BE2C (cell line): ENCODE results near the gene IL36B.

ENCODE experiments used
- DNase-seq: peaks from one replicate; pipeline ENCODE4 v3.0.0-alpha.2; 2020
- H3K27me3 ChIP-seq: fragments of 250-450 bp; sonication (Bioruptor Pico); 2 replicates; pipeline ENCODE4 v1.5.1; 2020; ENCODE audit warnings: mild to moderate bottlenecking
- H3K36me3 ChIP-seq: fragments of 250-450 bp; sonication (Bioruptor Pico); 2 replicates; pipeline ENCODE4 v1.5.1; 2020; ENCODE audit warnings: mild to moderate bottlenecking
- H3K4me1 ChIP-seq: fragments of 250-450 bp; sonication (Bioruptor Pico); 2 replicates; pipeline ENCODE4 v1.5.1; 2020
- H3K4me3 ChIP-seq: 2 replicates; pipeline ENCODE4 v1.5.1; 2011; ENCODE audit warnings: low read depth, low read length
- H3K9me3 ChIP-seq: fragments of 250-450 bp; sonication (Bioruptor Pico); 2 replicates; pipeline ENCODE4 v1.5.1; 2020
- TF ChIP-seq, protein P1 (sequence below): IDR thresholded peaks from 2 replicates; pipeline ENCODE4 v1.5.1; 2012; ENCODE audit warnings: mild to moderate bottlenecking, low read depth, low read length

The IL36B gene

DNA sequence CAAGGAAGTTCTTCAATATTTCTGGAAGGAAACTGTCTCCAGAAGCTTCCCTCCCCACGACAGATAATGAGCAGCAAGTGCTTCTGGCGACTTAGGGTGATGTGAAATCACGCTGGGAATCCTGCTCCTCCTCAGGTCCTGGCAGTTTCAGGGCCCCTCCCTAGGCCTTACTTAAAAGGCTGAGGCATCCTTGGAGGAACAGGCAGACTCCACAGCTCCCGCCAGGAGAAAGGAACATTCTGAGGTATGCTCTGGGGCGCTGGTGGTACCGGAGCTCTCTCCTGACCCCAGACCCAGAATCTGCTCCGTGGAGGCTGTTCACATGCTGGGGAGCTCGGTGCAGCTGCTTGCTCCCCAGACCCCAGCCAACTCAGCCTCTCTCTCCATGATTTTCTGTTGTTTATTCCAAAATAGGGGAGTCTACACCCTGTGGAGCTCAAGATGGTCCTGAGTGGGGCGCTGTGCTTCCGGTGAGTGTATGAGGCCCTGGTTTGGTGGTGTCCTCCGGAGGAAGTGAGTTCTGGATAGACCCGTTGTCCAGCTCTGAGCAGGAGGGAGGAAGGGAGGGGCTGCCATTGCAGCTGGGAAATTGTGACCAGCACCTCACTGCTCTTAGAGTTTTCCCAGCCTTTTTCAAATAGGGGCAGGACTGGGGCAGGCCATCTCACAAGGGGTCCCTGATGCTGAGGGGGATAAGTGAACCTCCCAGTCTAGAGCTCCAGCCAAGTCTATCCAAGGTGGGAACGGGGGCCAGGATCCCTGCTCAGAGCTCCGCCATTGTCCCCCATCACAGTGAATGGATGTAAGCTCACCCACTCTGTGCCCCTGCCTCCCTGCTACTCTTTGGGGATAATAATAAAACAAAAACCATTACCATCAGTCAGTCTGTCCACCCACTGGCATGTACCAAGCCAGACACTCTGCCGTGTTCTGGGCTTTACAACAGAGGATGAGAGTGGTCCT, 6.6 kb upstream of the IL36B start, which contains the start of gene IL36RN:
TSS of gene IL36RN (plus strand) at position 201 of the 963 bp plus-strand sequence. CDS start at position 442, 241 bp downstream.
- H3K9me3 ChIP-seq, result no peaks in the 10 kb centered on the region
- no peak for DNase-seq
- TF ChIP-seq, protein P1, sequence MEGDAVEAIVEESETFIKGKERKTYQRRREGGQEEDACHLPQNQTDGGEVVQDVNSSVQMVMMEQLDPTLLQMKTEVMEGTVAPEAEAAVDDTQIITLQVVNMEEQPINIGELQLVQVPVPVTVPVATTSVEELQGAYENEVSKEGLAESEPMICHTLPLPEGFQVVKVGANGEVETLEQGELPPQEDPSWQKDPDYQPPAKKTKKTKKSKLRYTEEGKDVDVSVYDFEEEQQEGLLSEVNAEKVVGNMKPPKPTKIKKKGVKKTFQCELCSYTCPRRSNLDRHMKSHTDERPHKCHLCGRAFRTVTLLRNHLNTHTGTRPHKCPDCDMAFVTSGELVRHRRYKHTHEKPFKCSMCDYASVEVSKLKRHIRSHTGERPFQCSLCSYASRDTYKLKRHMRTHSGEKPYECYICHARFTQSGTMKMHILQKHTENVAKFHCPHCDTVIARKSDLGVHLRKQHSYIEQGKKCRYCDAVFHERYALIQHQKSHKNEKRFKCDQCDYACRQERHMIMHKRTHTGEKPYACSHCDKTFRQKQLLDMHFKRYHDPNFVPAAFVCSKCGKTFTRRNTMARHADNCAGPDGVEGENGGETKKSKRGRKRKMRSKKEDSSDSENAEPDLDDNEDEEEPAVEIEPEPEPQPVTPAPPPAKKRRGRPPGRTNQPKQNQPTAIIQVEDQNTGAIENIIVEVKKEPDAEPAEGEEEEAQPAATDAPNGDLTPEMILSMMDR, result no peak
- H3K4me3 ChIP-seq, result no peak within 1 kb of the TSS
- H3K36me3 ChIP-seq, result no peaks in the 10 kb centered on the region
- H3K4me1 ChIP-seq, result no peaks in the 10 kb centered on the region
- no peaks in the 10 kb centered on the region for H3K27me3 ChIP-seq

DNA sequence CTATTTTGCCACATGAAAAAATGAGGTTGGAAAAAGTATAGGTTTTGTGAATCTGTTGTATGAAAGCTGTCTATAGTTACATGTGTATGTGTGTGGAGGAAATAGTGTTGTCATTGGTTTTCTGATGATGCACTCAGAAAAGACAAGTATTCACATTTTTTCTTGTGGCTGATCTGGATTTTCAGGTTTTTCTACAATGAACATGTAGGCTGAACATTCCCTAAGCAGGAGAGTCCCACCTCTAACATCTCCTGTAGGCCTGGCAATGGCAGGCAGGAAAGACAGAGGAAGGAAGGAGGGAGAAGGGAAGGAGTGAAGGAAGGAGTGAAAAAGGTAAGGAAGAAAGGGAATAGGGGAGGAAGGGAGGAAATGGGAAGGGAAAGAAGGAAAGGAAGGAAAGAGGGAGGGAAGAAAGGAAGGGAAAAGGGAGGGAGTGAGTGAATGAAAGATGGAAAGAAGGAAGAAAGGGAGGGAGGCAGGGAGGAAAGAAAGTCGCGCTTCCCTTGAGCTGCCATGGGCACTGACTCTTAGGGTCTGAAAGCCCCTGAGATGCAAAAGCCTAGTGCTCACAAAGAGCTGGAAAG, 5.8 kb upstream of the IL36B start:
- no peaks in the 10 kb centered on the region for H3K27me3 ChIP-seq
- no peaks in the 10 kb centered on the region for H3K9me3 ChIP-seq
- no peak overlapping the region for H3K4me3 ChIP-seq
- TF ChIP-seq, protein P1, result no peak
- H3K36me3 ChIP-seq, result no peaks in the 10 kb centered on the region
- no peaks in the 10 kb centered on the region for H3K4me1 ChIP-seq
- DNase-seq, result no peak

DNA sequence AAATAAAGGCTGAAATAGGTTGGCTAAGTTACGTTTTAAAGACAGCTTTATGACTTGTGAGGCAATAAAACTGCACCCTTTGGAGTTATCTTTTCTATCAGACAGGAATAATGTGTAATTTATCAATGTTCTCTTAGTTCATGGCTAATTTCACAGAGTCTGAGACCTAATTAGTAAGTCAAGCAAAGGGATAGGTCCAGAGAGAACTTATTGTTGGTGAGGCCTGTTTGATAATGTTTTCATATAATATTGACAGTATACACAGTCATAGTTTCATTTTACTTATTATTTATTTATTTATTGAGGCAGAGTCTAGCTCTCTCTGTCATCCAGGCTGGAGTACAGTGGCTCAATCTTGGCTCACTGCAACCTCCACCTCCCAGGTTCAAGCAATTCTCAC, 4.5 kb upstream of the IL36B start:
- no peak for DNase-seq
- Histone ChIP-seq H3K4me3 (no peak overlapping the region), H3K9me3 (no peaks in the 10 kb centered on the region), H3K27me3 (no peaks in the 10 kb centered on the region), H3K36me3 (no peaks in the 10 kb centered on the region), H3K4me1 (no peaks in the 10 kb centered on the region)
- TF ChIP-seq, protein P1, result no peak

DNA sequence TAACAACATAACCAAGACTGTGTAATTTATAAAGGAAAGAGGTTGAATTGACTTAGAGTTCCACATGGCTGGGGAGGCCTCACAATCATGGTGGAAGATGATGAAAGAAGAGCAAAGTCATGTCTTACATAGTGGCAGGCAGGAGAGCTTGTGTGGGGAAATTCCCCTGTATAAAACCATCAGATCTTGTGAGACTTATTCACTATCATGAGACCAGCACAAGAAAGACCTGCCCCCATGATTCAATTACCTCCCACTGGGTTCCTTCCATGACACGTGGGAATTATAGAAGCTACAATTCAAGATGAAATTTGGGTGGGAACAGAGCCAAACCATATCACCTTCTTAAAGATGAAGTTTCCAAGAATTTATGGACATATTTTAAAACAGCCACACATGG, 3.9 kb upstream of the IL36B start:
- Histone ChIP-seq H3K4me3 (no peak overlapping the region), H3K27me3 (no peaks in the 10 kb centered on the region), H3K36me3 (no peaks in the 10 kb centered on the region), H3K9me3 (no peaks in the 10 kb centered on the region), H3K4me1 (no peaks in the 10 kb centered on the region)
- TF ChIP-seq, protein P1, result no peak
- no peak for DNase-seq

DNA sequence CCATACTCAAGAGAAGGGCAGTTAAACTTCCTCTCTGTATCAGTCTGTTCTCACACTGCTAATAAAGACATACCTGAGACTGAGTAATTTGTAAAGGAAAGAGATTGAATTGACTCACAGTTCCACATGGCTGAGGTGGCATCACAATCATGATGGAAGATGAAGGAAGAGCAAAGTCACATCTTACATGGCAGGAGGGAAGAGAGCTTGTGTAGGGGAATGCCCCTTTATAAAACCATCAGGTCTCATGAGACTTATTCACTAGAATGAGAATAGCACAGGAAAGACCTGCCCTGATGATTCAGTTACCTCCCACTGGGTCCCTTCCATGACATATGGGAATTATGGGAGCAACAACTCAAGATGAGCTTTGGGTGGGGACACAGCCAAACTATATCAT, 1.4 kb upstream of the IL36B start:
- H3K9me3 ChIP-seq, result no peaks in the 10 kb centered on the region
- no peak overlapping the region for H3K4me3 ChIP-seq
- TF ChIP-seq, protein P1, result no peak
- no peak for DNase-seq
- H3K27me3 ChIP-seq, result no peaks in the 10 kb centered on the region
- no peaks in the 10 kb centered on the region for H3K36me3 ChIP-seq
- H3K4me1 ChIP-seq, result no peaks in the 10 kb centered on the region

DNA sequence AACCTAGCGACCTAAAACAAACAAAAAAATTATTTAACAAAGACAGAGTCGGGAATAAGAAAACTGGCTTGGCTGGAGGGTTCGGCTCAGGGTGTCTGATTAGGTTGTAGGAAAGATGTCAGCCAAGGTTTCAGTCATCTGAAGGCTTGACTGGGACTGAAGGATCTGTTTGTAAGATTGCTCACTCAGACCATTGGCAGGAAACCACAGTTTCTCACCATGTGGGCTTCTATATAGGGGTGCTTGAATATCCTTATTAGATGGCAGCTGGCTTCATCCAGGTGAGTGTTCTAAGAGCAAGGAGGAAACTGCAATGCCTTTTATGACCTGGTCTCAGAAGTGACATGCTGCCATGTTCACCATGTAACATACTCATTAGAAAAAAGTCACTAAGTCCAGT, 999 bp upstream of the IL36B start:
- no peaks in the 10 kb centered on the region for H3K36me3 ChIP-seq
- DNase-seq, result no peak
- H3K4me3 ChIP-seq, result no peak overlapping the region
- no peaks in the 10 kb centered on the region for H3K9me3 ChIP-seq
- TF ChIP-seq, protein P1, result no peak
- no peaks in the 10 kb centered on the region for H3K4me1 ChIP-seq
- no peaks in the 10 kb centered on the region for H3K27me3 ChIP-seq
